Measurements from ENCODE around the gene PDE9A. TPM values are rescaled to one million over a fixed set of nuclear protein-coding genes. Genes with fewer than 3 reads are reported as not detected.

PDE9A gene
- total RNA-seq, 1 experiment from 2014 or later: not detected

DNA sequence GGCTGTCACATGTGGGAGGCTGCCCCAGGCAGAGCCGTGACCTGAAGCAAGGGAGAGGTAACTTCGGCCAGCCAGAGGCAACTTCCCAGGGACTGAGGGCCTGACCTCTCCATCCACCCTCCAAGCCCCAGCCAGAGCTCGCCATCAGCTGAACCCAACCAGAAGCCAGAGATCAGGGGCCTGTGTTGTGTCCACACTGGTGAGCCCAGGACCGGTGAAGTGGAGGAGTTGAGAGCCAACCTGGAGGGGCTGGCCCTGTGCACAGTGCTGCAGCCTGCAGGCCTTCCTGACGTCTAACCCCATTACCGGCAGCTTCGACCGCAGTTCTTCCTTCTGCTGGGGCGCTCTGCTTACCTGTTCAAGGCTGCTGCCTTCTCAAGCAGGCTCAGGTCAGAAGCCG is 19.6 kb upstream of the PDE9A start:
- no peaks in the 10 kb centered on the region for H3K27me3 ChIP-seq
- DNase-seq: no peak
- no peaks in the 10 kb centered on the region for H3K9me3 ChIP-seq
- H3K36me3 ChIP-seq: no peaks in the 10 kb centered on the region
- no peak overlapping the region for H3K4me3 ChIP-seq

DNA sequence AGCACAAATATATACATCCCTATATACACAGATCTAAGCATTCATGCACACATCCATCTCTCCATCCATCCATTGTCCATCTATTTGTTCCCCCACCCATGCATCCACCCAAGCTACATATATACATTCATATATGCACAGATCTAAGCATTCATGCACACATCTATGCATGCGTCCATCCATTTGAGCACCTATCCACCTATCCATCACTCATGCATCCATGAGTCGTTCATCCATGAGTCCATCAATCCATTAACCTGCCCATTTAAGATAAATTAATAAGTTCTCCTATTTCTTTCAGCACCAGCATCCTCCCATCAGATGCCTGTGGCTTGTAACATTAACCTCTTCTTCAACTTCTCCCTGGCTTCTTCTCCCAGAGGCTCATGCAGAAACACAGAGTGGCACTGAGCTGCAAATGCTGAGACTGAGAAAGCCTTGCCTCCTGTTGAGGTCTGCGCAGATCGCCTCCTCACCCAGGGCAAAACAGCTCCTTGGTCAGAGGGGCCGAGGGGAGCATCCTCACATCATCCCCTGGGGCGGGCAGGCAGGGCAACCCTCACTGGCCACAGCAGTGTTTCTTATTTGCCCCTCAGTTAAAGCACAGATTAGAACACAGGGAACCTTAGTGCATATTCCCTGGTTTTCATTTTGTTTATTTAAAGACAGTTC is 17.4 kb upstream of the PDE9A start:
- DNase-seq: no peak
- H3K9me3 ChIP-seq: no peaks in the 10 kb centered on the region
- no peaks in the 10 kb centered on the region for H3K36me3 ChIP-seq
- H3K4me3 ChIP-seq: no peak overlapping the region
- no peaks in the 10 kb centered on the region for H3K27me3 ChIP-seq

DNA sequence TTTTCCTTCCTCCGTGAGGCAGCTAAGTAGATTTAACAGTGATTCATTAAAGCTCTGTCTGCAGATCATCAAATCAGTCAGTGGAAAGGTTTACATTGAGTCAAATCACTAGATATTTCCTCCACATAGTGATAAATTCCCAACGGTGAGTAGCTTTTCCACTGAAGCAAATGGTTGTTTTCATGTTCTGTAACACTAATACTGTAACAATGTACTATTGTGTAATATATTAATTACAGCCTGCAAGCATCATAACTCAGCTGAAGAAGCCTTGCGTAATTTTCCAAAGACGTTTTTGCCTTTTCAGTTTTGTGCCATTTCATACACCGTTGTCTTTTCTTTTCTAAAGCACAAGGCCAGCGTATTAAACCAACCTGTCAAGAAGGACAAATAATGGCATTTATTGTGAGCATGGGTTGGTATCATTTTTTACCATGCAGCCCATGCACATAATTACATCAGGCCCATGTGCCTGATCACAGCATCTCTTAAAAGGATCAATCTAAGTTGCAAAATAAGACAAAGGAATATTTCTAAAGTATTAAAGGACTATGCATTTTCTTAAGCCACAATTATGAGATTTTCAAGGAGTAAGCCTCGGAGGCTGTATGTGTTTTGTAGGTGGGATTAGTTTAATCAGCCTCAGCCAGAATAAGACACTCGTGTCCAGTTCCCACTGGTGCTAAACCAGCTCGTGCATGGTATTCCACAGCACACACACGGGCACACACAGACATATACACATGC is 16.7 kb upstream of the PDE9A start:
- no peaks in the 10 kb centered on the region for H3K9me3 ChIP-seq
- no peak for DNase-seq
- H3K27me3 ChIP-seq: no peaks in the 10 kb centered on the region
- H3K4me3 ChIP-seq: no peak overlapping the region
- no peaks in the 10 kb centered on the region for H3K36me3 ChIP-seq

DNA sequence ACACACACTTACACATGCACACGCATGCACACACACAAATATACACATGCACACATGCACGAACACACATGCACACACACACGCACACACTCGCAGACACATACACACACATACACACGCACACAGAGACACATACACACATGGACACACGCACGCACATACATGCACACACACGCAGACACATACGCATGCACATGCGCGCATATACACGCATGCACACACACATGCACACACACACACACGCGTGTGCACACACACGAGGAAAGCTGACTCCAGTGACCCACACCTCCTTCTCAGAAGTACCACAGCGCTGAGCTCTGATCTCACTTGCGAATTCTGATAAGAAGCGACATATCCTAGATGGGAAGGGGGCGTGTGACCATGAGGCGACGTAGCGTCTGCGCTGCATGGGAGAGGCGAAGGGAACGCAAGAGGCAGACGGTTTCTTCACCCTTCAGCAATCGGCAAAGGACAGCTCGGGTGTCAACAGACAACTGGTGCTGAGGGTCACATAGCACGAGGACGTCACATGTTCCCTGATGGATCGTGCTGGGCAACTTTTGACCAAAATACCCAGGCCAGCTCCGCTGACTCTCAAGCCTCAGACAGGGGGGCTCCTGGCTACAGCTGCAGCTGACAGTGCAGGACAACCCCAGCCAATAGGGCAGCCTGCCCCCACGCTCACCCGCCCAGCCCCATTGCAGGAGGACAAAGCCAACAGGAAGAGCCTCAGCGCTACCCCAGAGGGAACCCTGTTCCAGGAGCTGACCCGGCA is 16.0 kb upstream of the PDE9A start:
- Histone ChIP-seq H3K27me3 (no peaks in the 10 kb centered on the region), H3K4me3 (no peak overlapping the region)

DNA sequence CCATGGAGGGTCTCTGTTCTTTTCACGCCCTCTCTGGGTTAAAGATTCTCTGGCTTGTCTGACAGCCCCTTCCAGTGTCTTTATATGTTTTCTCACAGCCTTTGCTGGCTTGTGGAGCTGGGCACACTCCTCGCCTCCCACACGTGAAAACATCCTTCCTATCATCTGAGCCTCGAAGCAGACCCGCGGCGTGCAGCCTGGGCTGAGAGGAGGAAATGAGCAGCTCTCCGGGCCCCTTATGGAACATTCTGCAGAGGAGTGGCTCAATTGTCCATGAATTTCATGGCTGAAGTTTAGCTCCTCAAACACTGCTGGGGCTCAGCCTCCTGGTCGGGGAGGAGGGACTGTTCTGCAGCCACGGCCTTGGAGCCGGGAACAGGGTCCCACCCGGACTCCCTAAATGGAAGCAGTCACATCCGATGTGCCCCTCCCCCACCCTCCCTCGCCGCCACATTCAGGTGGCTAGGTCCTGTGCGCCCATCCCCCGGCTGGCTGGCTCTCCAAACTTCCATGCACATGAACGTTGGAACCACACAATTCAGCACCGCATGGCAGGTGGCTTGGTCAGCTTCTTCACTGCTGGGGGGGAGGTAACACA is 15.1 kb upstream of the PDE9A start:
- DNase-seq: no peak
- Histone ChIP-seq H3K9me3 (no peaks in the 10 kb centered on the region), H3K27me3 (no peaks in the 10 kb centered on the region), H3K4me3 (no peak overlapping the region), H3K36me3 (no peaks in the 10 kb centered on the region)

More for the DNA sequence above, 16.0 kb upstream of the PDE9A start:
- no peak for DNase-seq
- H3K36me3 ChIP-seq: no peaks in the 10 kb centered on the region
- no peaks in the 10 kb centered on the region for H3K9me3 ChIP-seq

DNA sequence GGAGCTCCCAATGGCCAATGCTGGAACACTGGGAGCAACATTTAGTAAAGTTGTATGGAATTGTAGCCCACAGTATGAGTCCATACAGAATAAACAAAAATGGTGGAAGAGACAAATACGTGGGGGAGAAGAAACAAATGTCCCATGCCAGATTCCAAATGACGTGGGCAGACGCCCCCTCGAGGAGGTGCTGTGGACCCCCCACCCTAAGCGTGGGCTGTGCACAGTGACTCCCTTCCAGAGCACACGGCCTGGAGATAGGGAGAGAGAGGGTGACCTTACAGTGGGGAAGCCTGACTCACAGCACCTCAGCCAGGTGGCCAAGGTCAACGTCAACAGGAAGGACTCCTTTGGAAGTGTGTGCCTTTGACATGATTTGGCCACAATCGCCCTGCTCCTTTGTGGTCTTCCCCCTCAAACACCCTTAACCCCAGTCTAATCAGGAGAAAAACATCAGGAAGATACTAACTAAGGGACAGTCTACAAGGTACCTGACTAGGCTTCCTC is 13.7 kb upstream of the PDE9A start:
- H3K36me3 ChIP-seq: no peaks in the 10 kb centered on the region
- no peak for DNase-seq
- no peak overlapping the region for H3K4me3 ChIP-seq
- H3K27me3 ChIP-seq: no peaks in the 10 kb centered on the region
- H3K9me3 ChIP-seq: no peaks in the 10 kb centered on the region

DNA sequence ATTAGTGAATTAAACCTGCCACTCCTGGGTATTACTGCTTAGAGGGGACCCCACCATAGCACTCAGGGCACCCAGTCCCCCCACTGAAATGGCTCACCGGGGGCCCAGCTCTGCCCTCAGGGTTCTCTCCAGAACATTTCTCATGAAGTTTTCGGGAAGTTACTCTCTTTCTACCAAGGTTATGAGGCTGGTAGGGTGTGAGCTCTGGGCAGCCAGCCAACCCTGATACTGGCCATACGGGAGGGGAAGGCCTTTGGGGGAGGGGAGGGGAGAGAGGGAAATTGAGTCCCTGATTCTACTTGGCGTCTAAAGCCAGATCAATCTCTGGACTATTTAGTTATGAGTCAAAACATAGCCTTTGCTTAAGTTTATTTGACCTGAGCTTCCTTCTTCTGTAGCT is 12.9 kb upstream of the PDE9A start:
- no peaks in the 10 kb centered on the region for H3K36me3 ChIP-seq
- no peaks in the 10 kb centered on the region for H3K27me3 ChIP-seq
- H3K4me3 ChIP-seq: no peak overlapping the region

DNA sequence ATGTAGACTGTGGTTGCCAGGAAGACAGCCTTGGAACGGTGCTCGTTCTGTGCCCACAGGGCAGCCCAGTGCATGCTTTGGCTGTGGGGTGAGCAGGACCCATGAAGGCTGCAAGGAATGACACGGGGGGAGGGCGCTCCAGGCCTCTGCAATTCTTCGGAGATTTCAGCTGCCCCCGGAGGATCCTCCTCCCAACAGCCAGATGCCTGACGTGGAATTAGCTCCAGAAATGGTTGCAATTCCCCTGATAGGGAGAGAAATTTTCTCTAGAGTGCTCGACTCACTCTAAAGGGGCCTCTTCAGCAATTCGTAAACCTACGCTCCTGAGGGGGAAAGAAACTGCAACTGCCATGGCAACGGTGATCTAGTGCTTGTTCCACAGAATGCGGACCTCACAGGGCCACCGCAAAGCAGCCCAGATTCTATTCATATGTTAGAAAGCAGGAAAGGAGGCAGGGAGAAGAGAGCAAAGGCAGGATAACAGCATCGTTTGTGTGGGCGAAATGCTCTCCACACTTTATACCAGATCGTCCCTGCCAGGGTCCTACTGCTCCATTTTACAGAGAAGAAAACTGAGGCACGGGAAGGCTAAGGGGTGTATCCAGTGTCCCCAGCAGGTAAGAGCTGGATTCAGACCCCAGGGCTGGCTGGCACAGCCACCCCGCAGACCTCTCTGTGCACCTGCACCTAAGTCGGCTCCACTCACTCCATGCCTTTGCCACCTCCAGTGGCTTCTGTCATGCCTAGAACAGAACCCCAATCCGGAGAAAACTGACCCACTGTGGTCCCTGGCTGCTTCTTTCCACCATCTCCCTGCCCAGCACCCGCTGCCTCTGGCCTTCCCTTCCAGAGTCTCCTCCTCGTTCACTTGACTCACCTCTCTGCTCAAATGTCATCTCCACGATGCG is 11.9 kb upstream of the PDE9A start:
- no peaks in the 10 kb centered on the region for H3K27me3 ChIP-seq
- no peak for DNase-seq
- no peaks in the 10 kb centered on the region for H3K9me3 ChIP-seq
- H3K36me3 ChIP-seq: no peaks in the 10 kb centered on the region
- no peak overlapping the region for H3K4me3 ChIP-seq

More for the DNA sequence above, 12.9 kb upstream of the PDE9A start:
- no peak for DNase-seq
- no peaks in the 10 kb centered on the region for H3K9me3 ChIP-seq

DNA sequence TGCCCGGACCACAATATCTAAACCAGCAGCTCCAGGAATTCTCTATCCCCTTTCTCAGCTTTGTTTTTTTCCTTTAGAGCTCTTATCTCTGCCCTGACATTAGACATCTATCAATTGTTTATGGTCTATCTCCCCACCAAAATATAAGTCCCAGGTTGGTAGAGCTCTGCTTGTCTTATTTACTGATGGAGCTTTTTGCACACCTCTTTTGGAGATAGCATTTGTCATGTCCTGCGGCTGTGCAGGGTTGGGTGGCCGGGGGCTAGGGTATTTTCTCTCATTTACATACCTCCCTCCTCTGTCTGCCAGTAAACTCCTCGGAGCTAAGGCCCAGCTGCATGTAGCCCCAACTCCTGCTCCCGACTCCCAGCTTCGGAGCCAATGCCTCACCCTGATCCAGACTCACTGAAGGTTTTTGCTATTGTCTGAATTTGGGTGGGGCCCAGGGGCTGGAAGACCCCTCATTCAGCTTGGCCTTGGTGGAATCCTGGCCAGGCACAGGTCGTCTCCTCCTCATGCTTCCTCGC is 11.1 kb upstream of the PDE9A start:
- no peak for DNase-seq
- no peaks in the 10 kb centered on the region for H3K36me3 ChIP-seq
- no peaks in the 10 kb centered on the region for H3K9me3 ChIP-seq
- H3K4me3 ChIP-seq: no peak overlapping the region
- H3K27me3 ChIP-seq: no peaks in the 10 kb centered on the region

DNA sequence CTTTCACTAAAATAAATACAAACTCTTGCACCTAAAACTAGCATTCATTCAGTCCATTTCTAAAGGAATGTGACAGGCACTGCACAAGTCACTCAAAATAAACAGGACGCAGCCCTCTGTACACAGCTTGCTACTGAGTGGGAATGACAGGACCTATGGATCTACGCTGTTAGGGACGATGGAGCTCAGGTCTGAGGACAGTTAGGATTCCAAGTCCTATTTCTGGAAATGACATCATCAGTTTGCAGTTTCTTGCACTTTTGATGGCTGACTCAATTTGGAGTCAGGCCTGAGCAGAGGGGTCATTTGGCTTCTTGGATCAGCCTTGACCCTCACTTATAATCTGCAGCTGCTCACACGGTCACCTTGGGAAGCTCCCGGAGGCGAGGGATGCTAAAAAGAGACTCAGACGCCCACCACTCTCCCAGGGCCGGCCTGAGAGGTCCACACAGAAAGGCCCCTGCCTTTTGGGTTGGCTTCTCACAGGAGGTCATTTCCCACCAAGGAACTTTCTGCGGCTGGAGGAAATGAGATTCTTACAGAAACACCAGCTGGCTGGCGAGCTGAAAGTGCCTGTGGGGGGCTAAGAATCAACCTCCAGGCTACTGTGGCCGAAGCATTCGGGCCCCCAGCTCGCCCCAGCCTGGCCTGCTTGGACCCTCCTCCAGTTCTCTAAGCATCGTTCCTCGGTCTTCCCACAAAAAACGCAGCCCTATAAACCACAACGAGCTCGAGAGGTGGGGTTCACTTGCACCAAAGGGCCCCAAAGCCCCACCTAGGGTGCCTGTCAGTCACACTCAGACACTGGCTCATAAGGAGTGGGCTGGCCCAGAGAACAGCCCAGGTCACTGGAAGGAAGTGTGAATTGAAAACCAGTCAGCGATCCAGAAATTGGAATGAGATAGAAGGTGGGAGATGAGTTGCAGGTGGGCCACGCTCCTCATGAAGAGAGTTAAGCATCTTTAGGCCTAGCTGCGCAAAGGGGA is 8.9 kb upstream of the PDE9A start:
- no peak for DNase-seq
- H3K27me3 ChIP-seq: no peaks in the 10 kb centered on the region
- H3K9me3 ChIP-seq: no peaks in the 10 kb centered on the region
- H3K4me3 ChIP-seq: no peak overlapping the region
- H3K36me3 ChIP-seq: no peaks in the 10 kb centered on the region

DNA sequence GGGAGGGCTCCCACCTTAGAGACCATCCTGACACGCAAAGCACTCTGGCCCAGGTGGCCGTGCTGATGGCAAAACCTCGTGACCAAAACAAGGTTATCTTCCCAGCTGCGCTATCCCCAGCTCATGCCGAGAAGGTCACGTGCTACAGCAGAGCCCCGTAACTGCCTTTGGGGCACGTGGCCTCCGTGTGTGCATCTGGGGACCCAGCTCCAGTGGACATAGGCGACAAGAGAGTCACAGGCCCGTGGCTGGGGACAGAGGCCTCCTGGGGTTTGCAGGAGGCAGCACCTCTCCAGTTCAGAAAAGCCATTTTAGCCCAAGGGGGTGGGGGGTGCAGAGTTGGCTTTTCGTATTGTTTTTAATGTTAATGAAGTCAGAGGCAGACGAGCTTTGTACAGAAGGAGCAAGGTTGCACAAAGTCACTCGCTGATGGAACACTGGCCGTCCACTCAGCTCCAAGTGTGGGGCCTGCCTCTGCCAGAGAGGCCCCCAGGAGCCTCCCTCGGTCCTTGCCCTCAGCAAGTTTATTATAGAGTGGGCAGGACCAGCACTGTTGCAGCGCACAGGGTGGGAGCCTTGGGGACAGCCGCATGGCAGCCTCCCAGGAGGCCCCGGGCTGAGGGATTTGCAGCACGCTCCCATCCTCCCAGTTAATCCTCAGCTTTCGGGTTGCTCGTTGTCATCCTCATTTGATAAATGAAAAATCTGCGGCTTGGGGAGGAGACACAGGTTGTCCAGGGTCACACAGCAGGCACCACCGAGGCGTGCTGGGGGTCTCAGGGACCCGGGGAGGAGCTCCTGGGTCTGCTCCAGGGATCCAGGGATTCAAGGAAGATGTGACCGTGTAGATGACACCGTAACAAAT is 8.0 kb upstream of the PDE9A start:
- Histone ChIP-seq H3K9me3 (no peaks in the 10 kb centered on the region), H3K4me3 (no peak overlapping the region), H3K36me3 (no peaks in the 10 kb centered on the region), H3K27me3 (no peaks in the 10 kb centered on the region)
- no peak for DNase-seq

DNA sequence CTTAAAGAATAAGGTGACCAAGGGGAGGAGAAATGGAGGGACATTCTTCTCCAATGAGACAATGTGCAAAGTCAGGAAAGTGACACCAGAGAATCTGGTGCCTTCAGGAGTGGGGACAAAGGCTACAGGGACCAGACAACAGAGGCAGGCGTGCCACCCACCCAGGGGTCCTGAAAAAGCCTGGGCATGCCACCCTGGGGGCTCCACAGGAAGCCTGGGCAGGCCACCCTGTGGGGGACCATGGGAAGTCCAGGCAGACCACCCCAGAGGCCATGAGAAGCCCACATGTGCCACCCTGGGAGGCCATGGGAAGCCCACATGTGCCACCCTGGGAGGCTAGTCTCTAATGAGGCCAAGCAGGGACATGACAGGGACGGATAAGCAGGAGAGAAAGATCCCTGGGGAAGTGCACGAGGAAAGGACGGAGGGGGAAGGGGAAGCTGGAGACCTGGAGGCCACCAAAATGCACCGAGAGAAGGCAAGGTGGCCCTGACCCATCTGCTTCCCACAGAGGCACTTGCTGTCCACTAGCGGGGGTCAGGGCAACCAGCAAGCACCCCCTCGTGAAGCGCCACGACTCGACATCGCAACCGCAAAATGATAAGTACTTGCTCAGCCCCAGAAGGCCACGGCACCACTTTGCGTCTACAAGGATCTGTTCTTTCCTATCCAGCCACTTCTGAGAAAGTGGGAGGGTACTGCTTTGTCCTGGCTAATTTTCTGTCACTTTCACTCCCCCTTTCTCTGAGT is 7.2 kb upstream of the PDE9A start:
- no peaks in the 10 kb centered on the region for H3K36me3 ChIP-seq
- DNase-seq: no peak
- H3K9me3 ChIP-seq: no peaks in the 10 kb centered on the region
- H3K4me3 ChIP-seq: no peak overlapping the region
- no peaks in the 10 kb centered on the region for H3K27me3 ChIP-seq

DNA sequence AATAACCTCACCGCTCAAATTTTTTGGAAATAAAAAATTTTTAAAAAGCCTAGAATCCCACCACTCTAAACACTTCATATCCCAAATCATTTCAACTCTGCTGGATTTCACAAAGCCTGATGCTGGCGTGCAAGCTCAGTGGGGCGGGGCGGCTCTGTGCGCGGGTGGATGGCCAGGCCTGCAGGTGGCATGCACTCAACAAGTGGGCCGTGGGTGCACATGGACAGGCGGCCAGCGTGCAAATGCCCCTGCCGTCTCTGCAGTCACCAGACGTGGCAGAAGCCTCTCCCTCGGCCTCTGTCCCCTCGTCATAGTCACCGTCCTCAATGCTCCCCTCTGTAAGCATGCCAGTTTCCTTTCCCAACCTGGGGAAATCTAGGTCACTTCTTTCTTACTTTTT is 6.6 kb upstream of the PDE9A start:
- H3K9me3 ChIP-seq: no peaks in the 10 kb centered on the region
- H3K27me3 ChIP-seq: 0 out of 2 replicates have a peak, but pooled peaks cover 3% of the 10 kb centered on the region
- no peak overlapping the region for H3K4me3 ChIP-seq
- no peak for DNase-seq
- H3K36me3 ChIP-seq: no peaks in the 10 kb centered on the region
